SK-N-SH (cell line): ENCODE data around the gene EPHA6. TPM values are rescaled to one million over a fixed set of nuclear protein-coding genes. Genes with fewer than 3 reads are reported as not detected.

Experiments
- CTCF ChIA-PET: fragments of 300-600, 350-600 bp; formaldehyde crosslinking; extraction: SDS; loops from one replicate; lab custom pipeline; 2021; lab: Yijun Ruan, JAX
- POLR2A ChIA-PET: fragments of 350-600 bp; sonication (Branson Sonifier 250); formaldehyde crosslinking; extraction: SDS; loops from one replicate; lab custom pipeline; 2020; ENCODE audit warnings: antibody characterized with exemption, inconsistent platforms; lab: Yijun Ruan, JAX
- DNase-seq: peaks from one replicate; pipeline ENCODE4 v3.0.0; 2012
- H2AFZ ChIP-seq: fragments of 200-600 bp; sonication (generic); 2 replicates; pipeline ENCODE4 v1.8.1; 2016; ENCODE audit warnings: antibody characterized with exemption, mild to moderate bottlenecking, low read depth
- H3F3A ChIP-seq: fragments of 200-600 bp; sonication (generic); replicated peaks from 2 replicates; pipeline ENCODE3; 2016; ENCODE audit warnings: antibody characterized with exemption, mild to moderate bottlenecking; ENCODE audit not compliant: insufficient read depth
- H3K27ac ChIP-seq, 2 experiments: fragments of 200-500 bp in 1 of 2; fragments of 200-600 bp in 1 of 2; sonication (Bioruptor generic) in 1 of 2; sonication (generic), shearing (Covaris generic) in 1 of 2; 2 replicates each; pipeline versions ENCODE4 v1.5.1 to v1.6.1; 2014 to 2016; ENCODE audit warnings: low read depth in 2 of 2, inconsistent platforms in 1 of 2, low read length in 1 of 2, mild to moderate bottlenecking in 1 of 2, mixed read lengths in 1 of 2
- H3K27me3 ChIP-seq: fragments of 200-600 bp; sonication (generic), shearing (Covaris generic); 2 replicates; pipeline ENCODE4 v1.6.1; 2016; ENCODE audit warnings: mixed run types; ENCODE audit not compliant: insufficient read depth
- H3K36me3 ChIP-seq, 2 experiments: fragments of 200-500 bp in 1 of 2; fragments of 200-600 bp in 1 of 2; sonication (Bioruptor generic) in 1 of 2; sonication (generic) in 1 of 2; replicated peaks in 1 of 2; 2 replicates each; pipeline versions ENCODE3 to v1.5.1; 2014 to 2016; ENCODE audit warnings: low read length in 1 of 2, mild to moderate bottlenecking in 1 of 2; ENCODE audit not compliant: insufficient read depth in 2 of 2, control insufficient read depth in 1 of 2
- H3K4me1 ChIP-seq, 2 experiments: fragments of 200-500 bp in 1 of 2; fragments of 200-600 bp in 1 of 2; sonication (Bioruptor generic) in 1 of 2; sonication (generic), shearing (Covaris generic) in 1 of 2; 2 replicates each; pipeline versions ENCODE4 v1.5.1 to v1.6.1; 2014 to 2016; ENCODE audit warnings: low read depth in 1 of 2, low read length in 1 of 2, mixed run types in 1 of 2; ENCODE audit not compliant: insufficient read depth in 2 of 2, control insufficient read depth in 1 of 2
- H3K4me2 ChIP-seq: fragments of 200-600 bp; sonication (generic), shearing (Covaris generic); 2 replicates; pipeline ENCODE4 v1.6.1; 2017; ENCODE audit warnings: mixed run types
- H3K4me3 ChIP-seq, 2 experiments: fragments of 200-500 bp in 1 of 2; fragments of 200-600 bp in 1 of 2; sonication (Bioruptor generic) in 1 of 2; sonication (generic), shearing (Covaris generic) in 1 of 2; 2 replicates each; pipeline versions ENCODE4 v1.5.1 to v1.8.1; 2014 to 2016; ENCODE audit warnings: low read depth in 2 of 2, inconsistent platforms in 1 of 2, low read length in 1 of 2, mild to moderate bottlenecking in 1 of 2, mixed read lengths in 1 of 2, moderate library complexity in 1 of 2
- H3K79me2 ChIP-seq: fragments of 200-600 bp; sonication (generic); 2 replicates; pipeline ENCODE4 v1.8.1; 2017; ENCODE audit warnings: mild to moderate bottlenecking; ENCODE audit not compliant: insufficient read depth
- H3K9ac ChIP-seq: fragments of 200-600 bp; sonication (generic); 2 replicates; pipeline ENCODE4 v1.6.1; 2017; ENCODE audit warnings: mixed run types
- H3K9me2 ChIP-seq: fragments of 200-600 bp; sonication (generic); 2 replicates; pipeline ENCODE4 v1.6.1; 2017; ENCODE audit warnings: mixed run types
- H3K9me3 ChIP-seq: fragments of 200-600 bp; sonication (generic); 2 replicates; pipeline ENCODE4 v1.6.1; 2017; ENCODE audit warnings: mixed run types, mild to moderate bottlenecking, moderate library complexity
- H4K20me1 ChIP-seq: fragments of 200-600 bp; sonication (generic); 2 replicates; pipeline ENCODE4 v1.6.1; 2017; ENCODE audit warnings: mild to moderate bottlenecking, mixed run types; ENCODE audit not compliant: insufficient read depth
- ELF1 ChIP-seq: IDR thresholded peaks from 2 replicates; pipeline ENCODE4 v1.4.0; 2012
- EP300 ChIP-seq, 2 experiments: IDR thresholded peaks; 2 replicates each; pipeline versions ENCODE4 v1.4.0 to v1.6.1; 2012; ENCODE audit warnings: borderline replicate concordance in 1 of 2, low read depth in 1 of 2, low read length in 1 of 2
- FOSL2 ChIP-seq: IDR thresholded peaks from 2 replicates; pipeline ENCODE4 v1.4.0; 2012; ENCODE audit warnings: low read depth, mild to moderate bottlenecking, moderate library complexity, borderline replicate concordance
- GABPA ChIP-seq: IDR thresholded peaks from 2 replicates; pipeline ENCODE4 v1.4.0; 2012; ENCODE audit warnings: low read depth, mild to moderate bottlenecking
- GATA2 ChIP-seq: sonication (generic); formaldehyde crosslinking; IDR thresholded peaks from 2 replicates; pipeline ENCODE4 v1.5.0; 2020; ENCODE audit warnings: mild to moderate bottlenecking, missing genetic modification reagents
- NFIC ChIP-seq: IDR thresholded peaks from 2 replicates; pipeline ENCODE4 v1.4.0; 2012; ENCODE audit warnings: borderline replicate concordance
- POLR2AphosphoS5 ChIP-seq: IDR thresholded peaks from 2 replicates; pipeline ENCODE4 v1.6.1; 2012; ENCODE audit warnings: low read depth, low read length
- RCOR1 ChIP-seq: fragments of 150-350 bp; IDR thresholded peaks from 2 replicates; pipeline ENCODE4 v1.6.1; 2017; ENCODE audit warnings: antibody characterized with exemption, low read length
- RFX5 ChIP-seq: IDR thresholded peaks from 2 replicates; pipeline ENCODE4 v1.6.1; 2012; ENCODE audit warnings: mild to moderate bottlenecking, improper control_type of control experiment, low read length
- SIN3A ChIP-seq: IDR thresholded peaks from 2 replicates; pipeline ENCODE4 v1.6.1; 2012; ENCODE audit warnings: low read depth, mild to moderate bottlenecking, low read length, moderate library complexity, borderline replicate concordance
- YY1 ChIP-seq: IDR thresholded peaks from 2 replicates; pipeline ENCODE4 v1.4.0; 2012; ENCODE audit warnings: low read depth, mild to moderate bottlenecking
- polyA plus RNA-seq, 3 experiments: library from polyadenylated mRNA; depleted of rRNA; stranded (reverse); fragments of >200 nt; gene quantifications; 2 replicates each; pipeline ENCODE4 v1.2.3, GENCODE V29; 2012
- TF ChIP-seq, protein P1 (sequence below): fragments of 150-350 bp; IDR thresholded peaks from 2 replicates; pipeline ENCODE4 v1.6.1; 2017; ENCODE audit warnings: antibody characterized with exemption, low read length, low read depth, borderline replicate concordance
- TF ChIP-seq, protein P2 (sequence below): IDR thresholded peaks from 2 replicates; pipeline ENCODE4 v1.6.1; 2012; ENCODE audit warnings: mild to moderate bottlenecking, low read depth, low read length, moderate library complexity
- TF ChIP-seq, protein P3 (sequence below): fragments of 200-600 bp; sonication (generic); IDR thresholded peaks from 2 replicates; pipeline ENCODE4 v1.6.1; 2017; ENCODE audit warnings: antibody characterized with exemption, mild to moderate bottlenecking, moderate library complexity
- TF ChIP-seq, protein P4 (sequence below): IDR thresholded peaks from 2 replicates; pipeline ENCODE4; 2012
- TF ChIP-seq, protein P5 (sequence below): IDR thresholded peaks from 2 replicates; pipeline ENCODE4 v1.4.0; 2012; ENCODE audit warnings: low read depth, borderline replicate concordance

Gene EPHA6
- polyA plus RNA-seq, 1 of the 3 experiments (the other 2 are of a cell fraction) = not detected

DNA sequence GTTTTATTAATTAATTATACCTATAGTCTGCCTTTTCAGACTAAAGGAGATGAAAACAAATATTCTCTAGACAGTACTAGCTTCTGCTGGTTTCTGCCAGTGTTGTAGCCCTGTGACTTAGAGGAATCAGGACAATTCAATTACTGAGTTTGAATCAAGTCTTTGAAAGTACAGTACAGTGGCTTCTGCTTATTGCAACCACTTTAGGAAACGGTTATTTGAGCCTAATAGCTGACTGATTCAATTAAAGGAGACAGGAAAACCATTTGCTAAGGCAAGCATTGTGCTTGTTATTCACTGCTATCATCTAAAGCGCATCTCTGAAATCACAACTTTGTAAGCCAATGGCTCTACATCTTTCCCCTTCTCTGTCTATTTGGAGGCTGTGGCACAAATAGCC lies 860.1 kb downstream of the EPHA6 start (continued):
- TF ChIP-seq, protein P1, sequence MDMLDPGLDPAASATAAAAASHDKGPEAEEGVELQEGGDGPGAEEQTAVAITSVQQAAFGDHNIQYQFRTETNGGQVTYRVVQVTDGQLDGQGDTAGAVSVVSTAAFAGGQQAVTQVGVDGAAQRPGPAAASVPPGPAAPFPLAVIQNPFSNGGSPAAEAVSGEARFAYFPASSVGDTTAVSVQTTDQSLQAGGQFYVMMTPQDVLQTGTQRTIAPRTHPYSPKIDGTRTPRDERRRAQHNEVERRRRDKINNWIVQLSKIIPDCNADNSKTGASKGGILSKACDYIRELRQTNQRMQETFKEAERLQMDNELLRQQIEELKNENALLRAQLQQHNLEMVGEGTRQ = no peak
- TF ChIP-seq YY1 (no peak), ELF1 (no peak), POLR2AphosphoS5 (no peak)
- TF ChIP-seq, protein P2, sequence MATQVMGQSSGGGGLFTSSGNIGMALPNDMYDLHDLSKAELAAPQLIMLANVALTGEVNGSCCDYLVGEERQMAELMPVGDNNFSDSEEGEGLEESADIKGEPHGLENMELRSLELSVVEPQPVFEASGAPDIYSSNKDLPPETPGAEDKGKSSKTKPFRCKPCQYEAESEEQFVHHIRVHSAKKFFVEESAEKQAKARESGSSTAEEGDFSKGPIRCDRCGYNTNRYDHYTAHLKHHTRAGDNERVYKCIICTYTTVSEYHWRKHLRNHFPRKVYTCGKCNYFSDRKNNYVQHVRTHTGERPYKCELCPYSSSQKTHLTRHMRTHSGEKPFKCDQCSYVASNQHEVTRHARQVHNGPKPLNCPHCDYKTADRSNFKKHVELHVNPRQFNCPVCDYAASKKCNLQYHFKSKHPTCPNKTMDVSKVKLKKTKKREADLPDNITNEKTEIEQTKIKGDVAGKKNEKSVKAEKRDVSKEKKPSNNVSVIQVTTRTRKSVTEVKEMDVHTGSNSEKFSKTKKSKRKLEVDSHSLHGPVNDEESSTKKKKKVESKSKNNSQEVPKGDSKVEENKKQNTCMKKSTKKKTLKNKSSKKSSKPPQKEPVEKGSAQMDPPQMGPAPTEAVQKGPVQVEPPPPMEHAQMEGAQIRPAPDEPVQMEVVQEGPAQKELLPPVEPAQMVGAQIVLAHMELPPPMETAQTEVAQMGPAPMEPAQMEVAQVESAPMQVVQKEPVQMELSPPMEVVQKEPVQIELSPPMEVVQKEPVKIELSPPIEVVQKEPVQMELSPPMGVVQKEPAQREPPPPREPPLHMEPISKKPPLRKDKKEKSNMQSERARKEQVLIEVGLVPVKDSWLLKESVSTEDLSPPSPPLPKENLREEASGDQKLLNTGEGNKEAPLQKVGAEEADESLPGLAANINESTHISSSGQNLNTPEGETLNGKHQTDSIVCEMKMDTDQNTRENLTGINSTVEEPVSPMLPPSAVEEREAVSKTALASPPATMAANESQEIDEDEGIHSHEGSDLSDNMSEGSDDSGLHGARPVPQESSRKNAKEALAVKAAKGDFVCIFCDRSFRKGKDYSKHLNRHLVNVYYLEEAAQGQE = no peak
- TF ChIP-seq, protein P3, sequence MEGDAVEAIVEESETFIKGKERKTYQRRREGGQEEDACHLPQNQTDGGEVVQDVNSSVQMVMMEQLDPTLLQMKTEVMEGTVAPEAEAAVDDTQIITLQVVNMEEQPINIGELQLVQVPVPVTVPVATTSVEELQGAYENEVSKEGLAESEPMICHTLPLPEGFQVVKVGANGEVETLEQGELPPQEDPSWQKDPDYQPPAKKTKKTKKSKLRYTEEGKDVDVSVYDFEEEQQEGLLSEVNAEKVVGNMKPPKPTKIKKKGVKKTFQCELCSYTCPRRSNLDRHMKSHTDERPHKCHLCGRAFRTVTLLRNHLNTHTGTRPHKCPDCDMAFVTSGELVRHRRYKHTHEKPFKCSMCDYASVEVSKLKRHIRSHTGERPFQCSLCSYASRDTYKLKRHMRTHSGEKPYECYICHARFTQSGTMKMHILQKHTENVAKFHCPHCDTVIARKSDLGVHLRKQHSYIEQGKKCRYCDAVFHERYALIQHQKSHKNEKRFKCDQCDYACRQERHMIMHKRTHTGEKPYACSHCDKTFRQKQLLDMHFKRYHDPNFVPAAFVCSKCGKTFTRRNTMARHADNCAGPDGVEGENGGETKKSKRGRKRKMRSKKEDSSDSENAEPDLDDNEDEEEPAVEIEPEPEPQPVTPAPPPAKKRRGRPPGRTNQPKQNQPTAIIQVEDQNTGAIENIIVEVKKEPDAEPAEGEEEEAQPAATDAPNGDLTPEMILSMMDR = no peak
- TF ChIP-seq, all 33 proteins: peak for 0

DNA sequence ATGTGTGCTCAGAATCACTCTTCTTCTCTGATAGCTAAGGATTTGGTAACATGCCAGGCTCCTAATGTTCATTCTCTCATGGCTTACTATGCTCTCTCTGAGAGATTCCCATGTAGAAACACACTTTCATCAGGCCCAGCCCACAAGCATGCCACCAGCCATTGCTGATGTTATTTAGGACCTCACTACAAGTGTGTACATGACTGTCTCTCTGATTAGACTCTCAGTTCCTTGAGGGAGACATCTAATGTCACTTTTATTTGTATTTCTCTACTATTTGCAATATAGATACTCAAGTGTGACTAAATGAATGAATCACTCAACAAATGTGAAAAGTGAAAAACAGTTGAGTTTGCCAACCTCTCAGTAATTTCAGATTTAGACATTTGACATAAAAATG lies 865.8 kb downstream of the EPHA6 start:
- CTCF ChIA-PET = no interaction called here

DNA sequence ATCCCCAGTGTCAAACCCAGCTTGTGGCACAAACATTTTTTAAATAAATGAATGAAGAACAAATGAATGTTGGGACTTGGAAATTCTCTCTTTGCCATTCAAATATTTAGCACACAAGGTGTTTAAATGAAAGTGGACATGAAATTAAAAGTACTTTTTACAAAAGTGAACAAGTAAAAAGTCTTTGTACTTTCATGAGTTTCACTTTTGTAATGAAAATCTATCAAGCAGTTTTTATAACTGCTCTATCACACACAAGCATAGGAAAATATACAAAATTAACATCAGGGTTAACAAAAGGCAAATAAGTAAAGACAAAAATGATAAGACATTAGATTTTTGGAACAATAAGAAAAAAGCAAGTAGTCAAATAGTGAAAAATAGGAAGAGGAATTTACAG lies 866.3 kb downstream of the EPHA6 start:
- Histone ChIP-seq H3K36me3 (no peaks in the 10 kb centered on the region), H3K79me2 (no peaks in the 10 kb centered on the region), H3K4me3 (no peak overlapping the region), H3K4me1 (no peaks in the 10 kb centered on the region), H3K9me2 (no peaks in the 10 kb centered on the region), H3K4me2 (no peak overlapping the region), H3K9ac (no peak overlapping the region), H3F3A (no peaks in the 10 kb centered on the region), H3K9me3 (no peaks in the 10 kb centered on the region), H4K20me1 (no peaks in the 10 kb centered on the region), H3K27ac (no peak overlapping the region), H3K27me3 (no peaks in the 10 kb centered on the region), H2AFZ (no peak overlapping the region)
- DNase-seq = no peak
- ChIA-PET CTCF (no interaction called here), POLR2A (no interaction called here)
- no peak for TF ChIP-seq RFX5
- TF ChIP-seq, protein P4, sequence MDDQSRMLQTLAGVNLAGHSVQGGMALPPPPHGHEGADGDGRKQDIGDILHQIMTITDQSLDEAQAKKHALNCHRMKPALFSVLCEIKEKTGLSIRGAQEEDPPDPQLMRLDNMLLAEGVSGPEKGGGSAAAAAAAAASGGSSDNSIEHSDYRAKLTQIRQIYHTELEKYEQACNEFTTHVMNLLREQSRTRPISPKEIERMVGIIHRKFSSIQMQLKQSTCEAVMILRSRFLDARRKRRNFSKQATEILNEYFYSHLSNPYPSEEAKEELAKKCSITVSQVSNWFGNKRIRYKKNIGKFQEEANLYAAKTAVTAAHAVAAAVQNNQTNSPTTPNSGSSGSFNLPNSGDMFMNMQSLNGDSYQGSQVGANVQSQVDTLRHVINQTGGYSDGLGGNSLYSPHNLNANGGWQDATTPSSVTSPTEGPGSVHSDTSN = no peak
- no peak for TF ChIP-seq FOSL2
- no peak for TF ChIP-seq ELF1
- no peak for TF ChIP-seq GATA2 (CRISPR knock-in tag)
- TF ChIP-seq EP300 (IDR thresholded peaks at IDR 0.05; ENCODE audit: borderline replicate concordance in 1 of 2, low read depth in 1 of 2, low read length in 1 of 2) = no peak
- no peak for TF ChIP-seq RCOR1
- TF ChIP-seq, protein P5, sequence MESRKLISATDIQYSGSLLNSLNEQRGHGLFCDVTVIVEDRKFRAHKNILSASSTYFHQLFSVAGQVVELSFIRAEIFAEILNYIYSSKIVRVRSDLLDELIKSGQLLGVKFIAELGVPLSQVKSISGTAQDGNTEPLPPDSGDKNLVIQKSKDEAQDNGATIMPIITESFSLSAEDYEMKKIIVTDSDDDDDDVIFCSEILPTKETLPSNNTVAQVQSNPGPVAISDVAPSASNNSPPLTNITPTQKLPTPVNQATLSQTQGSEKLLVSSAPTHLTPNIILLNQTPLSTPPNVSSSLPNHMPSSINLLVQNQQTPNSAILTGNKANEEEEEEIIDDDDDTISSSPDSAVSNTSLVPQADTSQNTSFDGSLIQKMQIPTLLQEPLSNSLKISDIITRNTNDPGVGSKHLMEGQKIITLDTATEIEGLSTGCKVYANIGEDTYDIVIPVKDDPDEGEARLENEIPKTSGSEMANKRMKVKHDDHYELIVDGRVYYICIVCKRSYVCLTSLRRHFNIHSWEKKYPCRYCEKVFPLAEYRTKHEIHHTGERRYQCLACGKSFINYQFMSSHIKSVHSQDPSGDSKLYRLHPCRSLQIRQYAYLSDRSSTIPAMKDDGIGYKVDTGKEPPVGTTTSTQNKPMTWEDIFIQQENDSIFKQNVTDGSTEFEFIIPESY = no peak

More for the DNA sequence above, 865.8 kb downstream of the EPHA6 start:
- Histone ChIP-seq H3K79me2 (no peaks in the 10 kb centered on the region), H3K27me3 (no peaks in the 10 kb centered on the region), H3K4me2 (no peak overlapping the region), H3K4me1 (no peaks in the 10 kb centered on the region), H3K9ac (no peak overlapping the region), H3K36me3 (no peaks in the 10 kb centered on the region)
- TF ChIP-seq SIN3A (no peak), POLR2AphosphoS5 (no peak), GABPA (no peak), NFIC (no peak), FOSL2 (no peak)
- TF ChIP-seq, all 33 proteins: peak for 0
- Histone ChIP-seq H4K20me1 (no peaks in the 10 kb centered on the region), H2AFZ (no peak overlapping the region), H3K27ac (no peak overlapping the region), H3K4me3 (no peak overlapping the region), H3K9me3 (no peaks in the 10 kb centered on the region), H3K9me2 (no peaks in the 10 kb centered on the region), H3F3A (no peaks in the 10 kb centered on the region)
- no peak for DNase-seq
- POLR2A ChIA-PET = no interaction called here
